ENCODE data around the gene HNRNPH1.
"Not testable (repeated sequence)": the region's sequence is repeated elsewhere in the genome, so short reads cannot be mapped to it uniquely, and the experiment has no call there.

DNA sequence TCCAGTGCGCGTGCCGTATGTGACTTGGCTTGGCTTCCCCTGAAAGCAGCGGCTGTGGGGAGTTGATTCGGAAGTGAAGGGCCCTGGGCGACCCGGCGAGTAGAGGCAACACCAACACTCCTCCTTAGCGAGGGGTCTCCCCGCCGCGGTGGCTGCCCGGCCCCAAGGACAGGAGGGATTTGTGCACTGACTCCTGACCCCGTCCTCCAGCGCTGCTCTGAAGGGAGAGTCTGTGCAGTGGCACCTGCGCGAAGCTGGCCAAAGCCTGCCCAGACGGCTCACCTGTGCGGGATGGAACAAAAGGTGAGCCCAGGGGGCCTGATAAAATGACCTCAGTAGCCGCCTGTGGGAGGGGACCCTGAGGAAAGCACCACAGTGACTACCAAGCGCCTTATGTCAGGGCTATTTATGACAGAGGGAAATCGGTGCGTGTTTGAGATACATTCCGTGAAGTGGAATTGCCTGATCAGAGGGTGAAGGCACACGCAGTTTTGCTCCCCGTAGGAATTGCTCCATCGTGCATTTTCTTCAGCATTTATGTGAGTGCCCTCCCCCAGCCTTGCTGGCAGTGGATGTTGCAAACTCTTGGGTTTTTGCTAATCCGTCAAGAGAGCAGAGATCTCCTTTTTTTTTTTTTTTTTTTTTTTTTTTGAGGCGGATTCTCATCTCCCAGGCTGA is 34.8 kb upstream of the HNRNPH1 start:
- TF ChIP-seq, protein P1, sequence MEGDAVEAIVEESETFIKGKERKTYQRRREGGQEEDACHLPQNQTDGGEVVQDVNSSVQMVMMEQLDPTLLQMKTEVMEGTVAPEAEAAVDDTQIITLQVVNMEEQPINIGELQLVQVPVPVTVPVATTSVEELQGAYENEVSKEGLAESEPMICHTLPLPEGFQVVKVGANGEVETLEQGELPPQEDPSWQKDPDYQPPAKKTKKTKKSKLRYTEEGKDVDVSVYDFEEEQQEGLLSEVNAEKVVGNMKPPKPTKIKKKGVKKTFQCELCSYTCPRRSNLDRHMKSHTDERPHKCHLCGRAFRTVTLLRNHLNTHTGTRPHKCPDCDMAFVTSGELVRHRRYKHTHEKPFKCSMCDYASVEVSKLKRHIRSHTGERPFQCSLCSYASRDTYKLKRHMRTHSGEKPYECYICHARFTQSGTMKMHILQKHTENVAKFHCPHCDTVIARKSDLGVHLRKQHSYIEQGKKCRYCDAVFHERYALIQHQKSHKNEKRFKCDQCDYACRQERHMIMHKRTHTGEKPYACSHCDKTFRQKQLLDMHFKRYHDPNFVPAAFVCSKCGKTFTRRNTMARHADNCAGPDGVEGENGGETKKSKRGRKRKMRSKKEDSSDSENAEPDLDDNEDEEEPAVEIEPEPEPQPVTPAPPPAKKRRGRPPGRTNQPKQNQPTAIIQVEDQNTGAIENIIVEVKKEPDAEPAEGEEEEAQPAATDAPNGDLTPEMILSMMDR (IDR thresholded peaks at IDR 0.05), result not testable (repeated sequence)
- TF ChIP-seq, protein P2, sequence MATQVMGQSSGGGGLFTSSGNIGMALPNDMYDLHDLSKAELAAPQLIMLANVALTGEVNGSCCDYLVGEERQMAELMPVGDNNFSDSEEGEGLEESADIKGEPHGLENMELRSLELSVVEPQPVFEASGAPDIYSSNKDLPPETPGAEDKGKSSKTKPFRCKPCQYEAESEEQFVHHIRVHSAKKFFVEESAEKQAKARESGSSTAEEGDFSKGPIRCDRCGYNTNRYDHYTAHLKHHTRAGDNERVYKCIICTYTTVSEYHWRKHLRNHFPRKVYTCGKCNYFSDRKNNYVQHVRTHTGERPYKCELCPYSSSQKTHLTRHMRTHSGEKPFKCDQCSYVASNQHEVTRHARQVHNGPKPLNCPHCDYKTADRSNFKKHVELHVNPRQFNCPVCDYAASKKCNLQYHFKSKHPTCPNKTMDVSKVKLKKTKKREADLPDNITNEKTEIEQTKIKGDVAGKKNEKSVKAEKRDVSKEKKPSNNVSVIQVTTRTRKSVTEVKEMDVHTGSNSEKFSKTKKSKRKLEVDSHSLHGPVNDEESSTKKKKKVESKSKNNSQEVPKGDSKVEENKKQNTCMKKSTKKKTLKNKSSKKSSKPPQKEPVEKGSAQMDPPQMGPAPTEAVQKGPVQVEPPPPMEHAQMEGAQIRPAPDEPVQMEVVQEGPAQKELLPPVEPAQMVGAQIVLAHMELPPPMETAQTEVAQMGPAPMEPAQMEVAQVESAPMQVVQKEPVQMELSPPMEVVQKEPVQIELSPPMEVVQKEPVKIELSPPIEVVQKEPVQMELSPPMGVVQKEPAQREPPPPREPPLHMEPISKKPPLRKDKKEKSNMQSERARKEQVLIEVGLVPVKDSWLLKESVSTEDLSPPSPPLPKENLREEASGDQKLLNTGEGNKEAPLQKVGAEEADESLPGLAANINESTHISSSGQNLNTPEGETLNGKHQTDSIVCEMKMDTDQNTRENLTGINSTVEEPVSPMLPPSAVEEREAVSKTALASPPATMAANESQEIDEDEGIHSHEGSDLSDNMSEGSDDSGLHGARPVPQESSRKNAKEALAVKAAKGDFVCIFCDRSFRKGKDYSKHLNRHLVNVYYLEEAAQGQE (IDR thresholded peaks at IDR 0.05; ENCODE audit: insufficient read depth in 1 of 2, low read depth in 2 of 2, low read length in 1 of 2), result not testable (repeated sequence)
